Measurements from ENCODE around the gene PUS1. TPM values are rescaled to one million over a fixed set of nuclear protein-coding genes. Genes with fewer than 3 reads are reported as not detected.

The PUS1 gene
- total RNA-seq, 1 experiment from 2014 or later, result 103 TPM

- no peak overlapping the region for H3K4me3 ChIP-seq (ENCODE audit: low read depth, low read length, poor library complexity, severe bottlenecking)
- no peak for TF ChIP-seq EZH2 (IDR thresholded peaks at IDR 0.05; ENCODE audit: borderline replicate concordance, low read depth, low read length, poor library complexity, severe bottlenecking)
- no peak for TF ChIP-seq CTCF (conservative IDR thresholded peaks at IDR 0.05; ENCODE audit: low read depth, low read length)
- no peaks in the 10 kb centered on the region for H3K4me1 ChIP-seq (ENCODE audit: insufficient read depth, low read length, poor library complexity, severe bottlenecking)
- no peak overlapping the region for H3K27ac ChIP-seq (ENCODE audit: low read depth, low read length, poor library complexity, severe bottlenecking)
- ChIA-PET CTCF (no interaction called here), POLR2A (ENCODE audit: low non-redundant PET) (no interaction called here)
- BruUV-seq (replicated peaks), result no TSS peak
- H3K36me3 ChIP-seq (ENCODE audit: insufficient read depth, low read length, poor library complexity, severe bottlenecking), result peaks cover 30% of the 10 kb centered on the region
- no peaks in the 10 kb centered on the region for H3K27me3 ChIP-seq (replicated peaks; ENCODE audit: insufficient read depth, low read depth, low read length, poor library complexity)
- intact Hi-C loops (cut with micrococcal nuclease; ENCODE audit: unreplicated experiment), result no loop called here
- no peaks in the 10 kb centered on the region for H3K9me3 ChIP-seq (ENCODE audit: low read depth, low read length, poor library complexity, severe bottlenecking)
- DNase-seq (ENCODE audit: low spot score), result no peak
Measured at GRCh38 chr12:131919051-131919347, 10.1 kb upstream of the PUS1 start.

- no peak overlapping the region for H3K4me3 ChIP-seq (ENCODE audit: low read depth, low read length, poor library complexity, severe bottlenecking)
- no peak for TF ChIP-seq EZH2 (IDR thresholded peaks at IDR 0.05; ENCODE audit: borderline replicate concordance, low read depth, low read length, poor library complexity, severe bottlenecking)
- TF ChIP-seq CTCF (conservative IDR thresholded peaks at IDR 0.05; ENCODE audit: low read depth, low read length), result no peak
- no peaks in the 10 kb centered on the region for H3K4me1 ChIP-seq (ENCODE audit: insufficient read depth, low read length, poor library complexity, severe bottlenecking)
- BruUV-seq (replicated peaks), result no TSS peak
- H3K27ac ChIP-seq (ENCODE audit: low read depth, low read length, poor library complexity, severe bottlenecking), result no peak overlapping the region
- peaks cover 26% of the 10 kb centered on the region for H3K36me3 ChIP-seq (ENCODE audit: insufficient read depth, low read length, poor library complexity, severe bottlenecking)
- H3K27me3 ChIP-seq (replicated peaks; ENCODE audit: insufficient read depth, low read depth, low read length, poor library complexity), result no peaks in the 10 kb centered on the region
- ChIA-PET POLR2A (ENCODE audit: low non-redundant PET) (no interaction called here), CTCF (no interaction called here)
- DNase-seq (ENCODE audit: low spot score), result no peak
- no peaks in the 10 kb centered on the region for H3K9me3 ChIP-seq (ENCODE audit: low read depth, low read length, poor library complexity, severe bottlenecking)
- intact Hi-C loops (cut with micrococcal nuclease; ENCODE audit: unreplicated experiment), result no loop called here
Measured at GRCh38 chr12:131919366-131920156, 9.5 kb upstream of the PUS1 start.

GRCh38 chr12:131920157-131920508 is 8.9 kb upstream of the PUS1 start:
- no peak for DNase-seq (ENCODE audit: low spot score)
- peaks cover 20% of the 10 kb centered on the region for H3K36me3 ChIP-seq (ENCODE audit: insufficient read depth, low read length, poor library complexity, severe bottlenecking)
- ChIA-PET POLR2A (ENCODE audit: low non-redundant PET) (no interaction called here), CTCF (no interaction called here)
- no peak for TF ChIP-seq EZH2 (IDR thresholded peaks at IDR 0.05; ENCODE audit: borderline replicate concordance, low read depth, low read length, poor library complexity, severe bottlenecking)
- TF ChIP-seq CTCF (conservative IDR thresholded peaks at IDR 0.05; ENCODE audit: low read depth, low read length), result no peak
- no peaks in the 10 kb centered on the region for H3K9me3 ChIP-seq (ENCODE audit: low read depth, low read length, poor library complexity, severe bottlenecking)
- H3K4me3 ChIP-seq (ENCODE audit: low read depth, low read length, poor library complexity, severe bottlenecking), result no peak overlapping the region
- no TSS peak for BruUV-seq (replicated peaks)
- H3K27me3 ChIP-seq (replicated peaks; ENCODE audit: insufficient read depth, low read depth, low read length, poor library complexity), result no peaks in the 10 kb centered on the region
- no peak overlapping the region for H3K27ac ChIP-seq (ENCODE audit: low read depth, low read length, poor library complexity, severe bottlenecking)
- intact Hi-C loops (cut with micrococcal nuclease; ENCODE audit: unreplicated experiment), result no loop called here
- no peaks in the 10 kb centered on the region for H3K4me1 ChIP-seq (ENCODE audit: insufficient read depth, low read length, poor library complexity, severe bottlenecking)

Measured in A673 (cell line).